K562 (cell line): ENCODE results near the gene FANCC. TPM values are rescaled to one million over a fixed set of nuclear protein-coding genes. Genes with fewer than 3 reads are reported as not detected.

Experiments
- ARID2 ChIP-seq: fragments of 450-650 bp; IDR thresholded peaks from 2 replicates; pipeline ENCODE4 v1.6.1; 2017; ENCODE audit warnings: antibody characterized with exemption, mild to moderate bottlenecking
- ASH1L ChIP-seq: fragments of 450-650 bp; IDR thresholded peaks from 2 replicates; pipeline ENCODE4 v1.6.1; 2018; ENCODE audit warnings: borderline replicate concordance, mild to moderate bottlenecking, low read depth; ENCODE audit not compliant: partially characterized antibody
- CBFB ChIP-seq: sonication (generic); formaldehyde crosslinking; IDR thresholded peaks from 2 replicates; pipeline ENCODE4 v1.4.0; 2020; ENCODE audit warnings: mild to moderate bottlenecking, missing genetic modification reagents
- CBX8 ChIP-seq: fragments of 200-600 bp; sonication (generic); IDR thresholded peaks from 2 replicates; pipeline ENCODE4 v1.6.1; 2012; ENCODE audit warnings: borderline replicate concordance, mixed run types, low read depth, mild to moderate bottlenecking, moderate library complexity, mixed read lengths, low read length, control low read depth, inconsistent platforms; ENCODE audit not compliant: poor library complexity, severe bottlenecking; ENCODE audit errors: extremely low read depth
- GABPB1 ChIP-seq: sonication (generic); formaldehyde crosslinking; IDR thresholded peaks from 2 replicates; pipeline ENCODE4 v1.8.0; 2022; ENCODE audit warnings: mild to moderate bottlenecking, missing genetic modification reagents
- GTF2F1 ChIP-seq: IDR thresholded peaks from 2 replicates; pipeline ENCODE4 v1.6.1; 2011; ENCODE audit warnings: low read depth, low read length, improper control_type of control experiment
- MAFF ChIP-seq: IDR thresholded peaks from 2 replicates; pipeline ENCODE4 v1.6.1; 2012; ENCODE audit warnings: low read length, improper control_type of control experiment
- NFXL1 ChIP-seq: fragments of 450-650 bp; formaldehyde crosslinking; IDR thresholded peaks from 2 replicates; pipeline ENCODE4 v1.4.0; 2021; ENCODE audit warnings: mild to moderate bottlenecking
- NR2F6 ChIP-seq: fragments of 450-650 bp; formaldehyde crosslinking; IDR thresholded peaks from 2 replicates; pipeline ENCODE4 v1.4.0; 2020; ENCODE audit warnings: mild to moderate bottlenecking
- SMC3 ChIP-seq: conservative IDR thresholded peaks from 2 replicates; pipeline ENCODE4 v1.6.1; 2011; ENCODE audit warnings: low read depth, low read length, improper control_type of control experiment; ENCODE audit not compliant: insufficient read depth
- STAT5A ChIP-seq: IDR thresholded peaks from 2 replicates; pipeline ENCODE4 v1.6.1; 2012; ENCODE audit warnings: low read length, inconsistent platforms, borderline replicate concordance
- TCF3 ChIP-seq: sonication (generic); formaldehyde crosslinking; IDR thresholded peaks from 2 replicates; pipeline ENCODE4 v1.4.0; 2020; ENCODE audit warnings: mild to moderate bottlenecking, missing genetic modification reagents
- TEAD2 ChIP-seq: fragments of 450-650 bp; IDR thresholded peaks from 2 replicates; pipeline ENCODE4 v1.6.1; 2016; ENCODE audit warnings: missing genetic modification characterization, control low read depth, missing compliant biosample characterization
- TGIF2 ChIP-seq: sonication (generic); formaldehyde crosslinking; IDR thresholded peaks from 2 replicates; pipeline ENCODE4 v1.8.1; 2022; ENCODE audit warnings: mild to moderate bottlenecking, missing genetic modification reagents, moderate library complexity
- THRA ChIP-seq: fragments of 450-650 bp; IDR thresholded peaks from 2 replicates; pipeline ENCODE4 v1.6.1; 2017; ENCODE audit warnings: mild to moderate bottlenecking, moderate library complexity
- ZBTB1 ChIP-seq: sonication (generic); formaldehyde crosslinking; IDR thresholded peaks from 2 replicates; pipeline ENCODE4 v1.8.1; 2023; ENCODE audit warnings: missing genetic modification reagents, low read depth, mild to moderate bottlenecking, borderline replicate concordance
- ZNF3 ChIP-seq: fragments of 250-450 bp; sonication (Bioruptor Pico); IDR thresholded peaks from 2 replicates; pipeline ENCODE4 v1.5.0; 2021; ENCODE audit warnings: mild to moderate bottlenecking, moderate library complexity
- ZNF41 ChIP-seq: fragments of 250-450 bp; sonication (Bioruptor Pico); conservative IDR thresholded peaks from 2 replicates; pipeline ENCODE4 v1.4.0; 2020; ENCODE audit warnings: mild to moderate bottlenecking
- ZNF668 ChIP-seq: fragments of 250-450 bp; sonication (Bioruptor Pico); IDR thresholded peaks from 2 replicates; pipeline ENCODE4 v1.8.0; 2022; ENCODE audit warnings: mild to moderate bottlenecking, inconsistent platforms
- polyA plus RNA-seq, 8 experiments: library from polyadenylated mRNA; depleted of rRNA in 4 of 8; stranded (reverse) in 5 of 8; unstranded in 3 of 8; fragments of >200 nt; fragmentation: Nextera tagmentation in 2 of 8; fragmentation: Illumina TruSeq in 1 of 8; extraction: Ambion mirVana in 2 of 8; extraction: Trizol in 1 of 8; gene quantifications; 2 replicates each; pipeline versions ENCODE4 v1.2.1 to v1.2.3, GENCODE V29; 2011 to 2014; ENCODE audit warnings: inconsistent platforms in 1 of 8, missing spikeins in 1 of 8
- total RNA-seq, 7 experiments: library from RNA; depleted of rRNA in 6 of 7; stranded (reverse); fragments of >200 nt in 6 of 7; fragmentation: Illumina TruSeq in 2 of 7; extraction: Trizol in 2 of 7; gene quantifications; 2 replicates each; pipeline versions ENCODE4 v1.2.1 to v1.2.3, GENCODE V29; 2011 to 2021; ENCODE audit warnings: low replicate concordance in 1 of 7
- TF ChIP-seq, protein P1 (sequence below): fragments of 450-650 bp; conservative IDR thresholded peaks from 2 replicates; pipeline ENCODE4 v1.6.1; 2016; ENCODE audit warnings: missing genetic modification characterization, low read depth, mild to moderate bottlenecking, missing compliant biosample characterization, moderate library complexity
- TF ChIP-seq, protein P2 (sequence below): IDR thresholded peaks from 2 replicates; pipeline ENCODE4 v1.6.1; 2011; ENCODE audit warnings: borderline replicate concordance, low read depth, mild to moderate bottlenecking, moderate library complexity, low read length; ENCODE audit not compliant: insufficient read depth, poor library complexity, severe bottlenecking
- TF ChIP-seq, protein P3 (sequence below): fragments of 250-450 bp; sonication (Bioruptor Pico); IDR thresholded peaks from 2 replicates; pipeline ENCODE4 v1.4.0; 2020; ENCODE audit warnings: mild to moderate bottlenecking, moderate library complexity

FANCC gene
- total and polyA plus RNA-seq, 9 of the 15 experiments (the other 6 are each of a cell fraction or from before 2014, with no cell fraction given) = 4.6 to 18.4 (median 14.2) TPM

GRCh38 chr9:95307538-95307937 lies 10.0 kb downstream of the FANCC start (continued):
- TF ChIP-seq ZBTB1 = no peak
- no peak for TF ChIP-seq ZNF3 (CRISPR knock-in tag)
- TF ChIP-seq STAT5A = peak; percentile 48; the same call in 1 of the 2 replicates
- TF ChIP-seq ASH1L = no peak
- TF ChIP-seq, protein P1, sequence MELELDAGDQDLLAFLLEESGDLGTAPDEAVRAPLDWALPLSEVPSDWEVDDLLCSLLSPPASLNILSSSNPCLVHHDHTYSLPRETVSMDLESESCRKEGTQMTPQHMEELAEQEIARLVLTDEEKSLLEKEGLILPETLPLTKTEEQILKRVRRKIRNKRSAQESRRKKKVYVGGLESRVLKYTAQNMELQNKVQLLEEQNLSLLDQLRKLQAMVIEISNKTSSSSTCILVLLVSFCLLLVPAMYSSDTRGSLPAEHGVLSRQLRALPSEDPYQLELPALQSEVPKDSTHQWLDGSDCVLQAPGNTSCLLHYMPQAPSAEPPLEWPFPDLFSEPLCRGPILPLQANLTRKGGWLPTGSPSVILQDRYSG = no peak
- no peak for TF ChIP-seq TEAD2 (tag)
- TF ChIP-seq ARID2 = no peak
- TF ChIP-seq SMC3 = no peak
- TF ChIP-seq, protein P2, sequence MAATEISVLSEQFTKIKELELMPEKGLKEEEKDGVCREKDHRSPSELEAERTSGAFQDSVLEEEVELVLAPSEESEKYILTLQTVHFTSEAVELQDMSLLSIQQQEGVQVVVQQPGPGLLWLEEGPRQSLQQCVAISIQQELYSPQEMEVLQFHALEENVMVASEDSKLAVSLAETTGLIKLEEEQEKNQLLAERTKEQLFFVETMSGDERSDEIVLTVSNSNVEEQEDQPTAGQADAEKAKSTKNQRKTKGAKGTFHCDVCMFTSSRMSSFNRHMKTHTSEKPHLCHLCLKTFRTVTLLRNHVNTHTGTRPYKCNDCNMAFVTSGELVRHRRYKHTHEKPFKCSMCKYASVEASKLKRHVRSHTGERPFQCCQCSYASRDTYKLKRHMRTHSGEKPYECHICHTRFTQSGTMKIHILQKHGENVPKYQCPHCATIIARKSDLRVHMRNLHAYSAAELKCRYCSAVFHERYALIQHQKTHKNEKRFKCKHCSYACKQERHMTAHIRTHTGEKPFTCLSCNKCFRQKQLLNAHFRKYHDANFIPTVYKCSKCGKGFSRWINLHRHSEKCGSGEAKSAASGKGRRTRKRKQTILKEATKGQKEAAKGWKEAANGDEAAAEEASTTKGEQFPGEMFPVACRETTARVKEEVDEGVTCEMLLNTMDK = no peak
- TF ChIP-seq TGIF2 = no peak
- TF ChIP-seq NFXL1 = no peak
- no peak for TF ChIP-seq ZNF668 (CRISPR knock-in tag)
- TF ChIP-seq GTF2F1 = no peak
- no peak for TF ChIP-seq MAFF
- TF ChIP-seq TCF3 (CRISPR knock-in tag) = peak; percentile 88
- no peak for TF ChIP-seq ZNF41 (CRISPR knock-in tag)
- TF ChIP-seq, protein P3, sequence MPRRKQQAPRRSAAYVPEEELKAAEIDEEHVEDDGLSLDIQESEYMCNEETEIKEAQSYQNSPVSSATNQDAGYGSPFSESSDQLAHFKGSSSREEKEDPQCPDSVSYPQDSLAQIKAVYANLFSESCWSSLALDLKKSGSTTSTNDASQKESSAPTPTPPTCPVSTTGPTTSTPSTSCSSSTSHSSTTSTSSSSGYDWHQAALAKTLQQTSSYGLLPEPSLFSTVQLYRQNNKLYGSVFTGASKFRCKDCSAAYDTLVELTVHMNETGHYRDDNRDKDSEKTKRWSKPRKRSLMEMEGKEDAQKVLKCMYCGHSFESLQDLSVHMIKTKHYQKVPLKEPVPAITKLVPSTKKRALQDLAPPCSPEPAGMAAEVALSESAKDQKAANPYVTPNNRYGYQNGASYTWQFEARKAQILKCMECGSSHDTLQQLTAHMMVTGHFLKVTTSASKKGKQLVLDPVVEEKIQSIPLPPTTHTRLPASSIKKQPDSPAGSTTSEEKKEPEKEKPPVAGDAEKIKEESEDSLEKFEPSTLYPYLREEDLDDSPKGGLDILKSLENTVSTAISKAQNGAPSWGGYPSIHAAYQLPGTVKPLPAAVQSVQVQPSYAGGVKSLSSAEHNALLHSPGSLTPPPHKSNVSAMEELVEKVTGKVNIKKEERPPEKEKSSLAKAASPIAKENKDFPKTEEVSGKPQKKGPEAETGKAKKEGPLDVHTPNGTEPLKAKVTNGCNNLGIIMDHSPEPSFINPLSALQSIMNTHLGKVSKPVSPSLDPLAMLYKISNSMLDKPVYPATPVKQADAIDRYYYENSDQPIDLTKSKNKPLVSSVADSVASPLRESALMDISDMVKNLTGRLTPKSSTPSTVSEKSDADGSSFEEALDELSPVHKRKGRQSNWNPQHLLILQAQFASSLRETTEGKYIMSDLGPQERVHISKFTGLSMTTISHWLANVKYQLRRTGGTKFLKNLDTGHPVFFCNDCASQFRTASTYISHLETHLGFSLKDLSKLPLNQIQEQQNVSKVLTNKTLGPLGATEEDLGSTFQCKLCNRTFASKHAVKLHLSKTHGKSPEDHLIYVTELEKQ = no peak
- no peak for TF ChIP-seq CBX8
- no peak for TF ChIP-seq NR2F6 (CRISPR knock-in tag)
- no peak for TF ChIP-seq GABPB1 (CRISPR knock-in tag)
- no peak for TF ChIP-seq CBFB (CRISPR knock-in tag)
- no peak for TF ChIP-seq THRA
